HEK293T (cell line): Measurements from ENCODE around the gene THSD4.
"Not testable (repeated sequence)": the region's sequence is repeated elsewhere in the genome, so short reads cannot be mapped to it uniquely, and the experiment has no call there.

ENCODE experiments used
- ARNT ChIP-seq: fragments of 450-650 bp; IDR thresholded peaks from 2 replicates; pipeline ENCODE4 v1.6.1; 2017; ENCODE audit warnings: mild to moderate bottlenecking
- CTBP1 ChIP-seq: fragments of 450-650 bp; IDR thresholded peaks from 2 replicates; pipeline ENCODE4 v1.6.1; 2016; ENCODE audit warnings: borderline replicate concordance
- ELF4 ChIP-seq: fragments of 450-650 bp; IDR thresholded peaks from 2 replicates; pipeline ENCODE4 v1.6.1; 2017; ENCODE audit warnings: antibody characterized with exemption
- FOXA1 ChIP-seq: fragments of 450-650 bp; IDR thresholded peaks from 2 replicates; pipeline ENCODE4 v1.6.1; 2016; ENCODE audit warnings: mild to moderate bottlenecking
- LEF1 ChIP-seq: fragments of 450-650 bp; IDR thresholded peaks from 2 replicates; pipeline ENCODE4 v1.6.1; 2017; ENCODE audit warnings: mild to moderate bottlenecking, borderline replicate concordance
- TARDBP ChIP-seq: fragments of 450-650 bp; IDR thresholded peaks from 2 replicates; pipeline ENCODE4 v1.6.1; 2016

GRCh38 chr15:71265606-71266005 lies 150.3 kb downstream of the THSD4 start:
- TF ChIP-seq LEF1, CTBP1, ELF4, FOXA1, TARDBP, ARNT: not testable (repeated sequence)
